ENCODE data around the gene CPNE5.

DNA sequence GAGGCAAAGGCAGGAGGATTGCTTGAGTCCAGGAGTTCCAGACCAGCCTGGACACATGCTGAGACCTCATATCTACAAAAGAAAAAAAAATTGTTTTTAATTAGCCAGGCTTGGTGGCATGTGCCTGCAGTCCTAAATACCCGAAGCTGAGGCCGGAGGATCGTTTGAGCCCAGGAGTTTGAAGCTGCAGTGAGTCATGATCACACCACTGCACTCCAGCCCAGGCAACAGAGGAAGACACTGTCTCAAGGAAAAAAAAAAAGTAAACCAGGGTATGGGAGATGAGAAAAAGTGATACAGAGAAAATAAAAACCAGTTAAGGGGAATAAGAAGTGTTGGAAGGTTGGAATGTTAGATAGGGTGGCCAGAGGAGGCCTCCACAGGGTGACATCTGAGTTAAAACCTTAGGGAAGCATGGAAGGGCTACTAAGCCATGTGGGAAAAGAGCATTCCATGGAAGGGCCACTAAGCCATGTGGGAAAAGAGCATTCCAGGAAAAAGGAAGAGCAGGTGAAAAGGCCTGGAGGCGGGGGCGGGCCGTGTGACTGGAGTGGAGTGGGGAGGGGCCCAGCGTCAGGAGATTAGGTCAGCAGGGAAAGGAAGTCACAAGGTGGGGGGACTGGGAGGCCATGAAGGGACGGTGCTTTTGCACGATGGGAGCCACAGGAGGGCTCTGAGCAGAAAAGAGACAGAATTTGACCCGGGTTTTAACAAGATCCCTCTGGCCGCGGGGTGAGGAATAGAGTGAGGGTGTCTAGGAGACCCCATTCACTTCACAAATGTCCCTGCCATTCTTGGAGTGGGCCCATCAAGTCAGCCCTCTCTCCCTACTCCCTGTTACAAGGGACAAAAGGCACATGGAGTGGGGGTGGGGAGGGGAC lies 18.3 kb downstream of the CPNE5 start:
- TF ChIP-seq, protein P1, sequence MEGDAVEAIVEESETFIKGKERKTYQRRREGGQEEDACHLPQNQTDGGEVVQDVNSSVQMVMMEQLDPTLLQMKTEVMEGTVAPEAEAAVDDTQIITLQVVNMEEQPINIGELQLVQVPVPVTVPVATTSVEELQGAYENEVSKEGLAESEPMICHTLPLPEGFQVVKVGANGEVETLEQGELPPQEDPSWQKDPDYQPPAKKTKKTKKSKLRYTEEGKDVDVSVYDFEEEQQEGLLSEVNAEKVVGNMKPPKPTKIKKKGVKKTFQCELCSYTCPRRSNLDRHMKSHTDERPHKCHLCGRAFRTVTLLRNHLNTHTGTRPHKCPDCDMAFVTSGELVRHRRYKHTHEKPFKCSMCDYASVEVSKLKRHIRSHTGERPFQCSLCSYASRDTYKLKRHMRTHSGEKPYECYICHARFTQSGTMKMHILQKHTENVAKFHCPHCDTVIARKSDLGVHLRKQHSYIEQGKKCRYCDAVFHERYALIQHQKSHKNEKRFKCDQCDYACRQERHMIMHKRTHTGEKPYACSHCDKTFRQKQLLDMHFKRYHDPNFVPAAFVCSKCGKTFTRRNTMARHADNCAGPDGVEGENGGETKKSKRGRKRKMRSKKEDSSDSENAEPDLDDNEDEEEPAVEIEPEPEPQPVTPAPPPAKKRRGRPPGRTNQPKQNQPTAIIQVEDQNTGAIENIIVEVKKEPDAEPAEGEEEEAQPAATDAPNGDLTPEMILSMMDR (IDR thresholded peaks at IDR 0.05): no peak
- TF ChIP-seq POLR2A (IDR thresholded peaks at IDR 0.05): no peak

Data from uterus (tissue), 2 donors.